Prostate gland (tissue), 2 donors: Measurements from ENCODE around the gene POMC. TPM values are rescaled to one million over a fixed set of nuclear protein-coding genes. Genes with fewer than 3 reads are reported as not detected.

ENCODE experiments used
- DNase-seq: peaks from one replicate; pipeline ENCODE4 v3.0.0-alpha.2; 2019; ENCODE audit warnings: low spot score
- H3K27ac ChIP-seq, 2 donors: fragments of 200-600 bp; sonication (generic); 2 replicates each; pipeline ENCODE4 v1.5.1; 2017 to 2019
- H3K27me3 ChIP-seq: fragments of 200-600 bp; sonication (generic); replicated peaks from 2 replicates; pipeline ENCODE4 v1.5.1; 2019; ENCODE audit not compliant: insufficient read depth
- H3K36me3 ChIP-seq, 2 donors: fragments of 200-600 bp; sonication (generic); 1 replicate in 1 of 2; 2 replicates in 1 of 2; pipeline versions ENCODE4 v1.5.1 to v1.8.1; 2017 to 2019
- H3K4me1 ChIP-seq: fragments of 200-600 bp; sonication (generic); replicated peaks from 2 replicates; pipeline ENCODE4 v1.5.1; 2019
- H3K4me3 ChIP-seq, 2 donors: fragments of 200-600 bp; sonication (generic); 2 replicates each; pipeline ENCODE4 v1.5.1; 2017 to 2019
- H3K9me3 ChIP-seq: fragments of 200-600 bp; sonication (generic); 2 replicates; pipeline ENCODE4 v1.5.1; 2017
- POLR2A ChIP-seq: fragments of 450-650 bp; IDR thresholded peaks from one replicate; pipeline ENCODE4 v1.6.1; 2016; ENCODE audit warnings: antibody characterized with exemption, mild to moderate bottlenecking
- POLR2AphosphoS5 ChIP-seq: sonication (generic); formaldehyde crosslinking; IDR thresholded peaks from one replicate; pipeline ENCODE4 v1.6.1; 2017; ENCODE audit warnings: antibody characterized with exemption
- WGBS: methylation state at CpG from one replicate; pipeline ENCODE4 v1.1.5; 2018; 5-methylcytosine and 5-hydroxymethylcytosine counted together
- intact Hi-C: fragments of 100-400 bp; cut with DNase I; formaldehyde crosslinking; loops from one replicate; pipeline ENCODE4 v1.14.2; 2022
- total RNA-seq, 2 donors: library from RNA; depleted of rRNA; stranded (reverse); fragments of >200 nt; gene quantifications; one replicate each; pipeline ENCODE4 v1.1.0, GENCODE V29; 2016
- TF ChIP-seq, protein P1 (sequence below), 4 experiments: fragments of 200-600 bp in 2 of 4; fragments of 450-650 bp in 2 of 4; sonication (generic) in 2 of 4; IDR thresholded peaks; 1 replicate in 3 of 4; 2 replicates in 1 of 4; pipeline ENCODE4 v1.5.1; 2016 to 2019; ENCODE audit warnings: antibody characterized with exemption in 4 of 4, mild to moderate bottlenecking in 2 of 4, moderate library complexity in 2 of 4

POMC gene
- total RNA-seq, 2 donors from 2014 or later: 2.6 to 31.0 TPM

DNA sequence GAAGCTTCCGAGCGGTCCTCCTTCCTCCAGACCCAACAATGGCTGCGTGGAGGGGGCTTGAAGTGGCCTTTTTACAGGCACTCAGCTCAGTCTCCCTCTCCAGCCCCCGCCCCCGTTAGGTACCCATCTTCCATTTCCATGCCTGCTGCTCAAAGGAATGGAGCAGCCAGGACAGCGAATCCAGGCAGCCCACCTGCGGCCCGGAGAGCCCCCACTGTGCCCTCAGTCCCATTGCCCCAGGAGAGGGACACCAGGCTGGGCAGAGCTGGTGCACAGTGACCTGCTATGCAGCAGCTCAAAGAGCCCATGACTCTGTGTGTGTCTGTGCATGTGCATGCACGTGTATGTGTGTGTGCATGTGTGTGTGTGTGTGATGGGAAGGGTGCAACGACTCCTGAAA, 10.6 kb upstream of the POMC start:
- intact Hi-C loops: no loop called here
- TF ChIP-seq, protein P1, sequence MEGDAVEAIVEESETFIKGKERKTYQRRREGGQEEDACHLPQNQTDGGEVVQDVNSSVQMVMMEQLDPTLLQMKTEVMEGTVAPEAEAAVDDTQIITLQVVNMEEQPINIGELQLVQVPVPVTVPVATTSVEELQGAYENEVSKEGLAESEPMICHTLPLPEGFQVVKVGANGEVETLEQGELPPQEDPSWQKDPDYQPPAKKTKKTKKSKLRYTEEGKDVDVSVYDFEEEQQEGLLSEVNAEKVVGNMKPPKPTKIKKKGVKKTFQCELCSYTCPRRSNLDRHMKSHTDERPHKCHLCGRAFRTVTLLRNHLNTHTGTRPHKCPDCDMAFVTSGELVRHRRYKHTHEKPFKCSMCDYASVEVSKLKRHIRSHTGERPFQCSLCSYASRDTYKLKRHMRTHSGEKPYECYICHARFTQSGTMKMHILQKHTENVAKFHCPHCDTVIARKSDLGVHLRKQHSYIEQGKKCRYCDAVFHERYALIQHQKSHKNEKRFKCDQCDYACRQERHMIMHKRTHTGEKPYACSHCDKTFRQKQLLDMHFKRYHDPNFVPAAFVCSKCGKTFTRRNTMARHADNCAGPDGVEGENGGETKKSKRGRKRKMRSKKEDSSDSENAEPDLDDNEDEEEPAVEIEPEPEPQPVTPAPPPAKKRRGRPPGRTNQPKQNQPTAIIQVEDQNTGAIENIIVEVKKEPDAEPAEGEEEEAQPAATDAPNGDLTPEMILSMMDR (IDR thresholded peaks at IDR 0.05): no peak
- TF ChIP-seq POLR2A (no peak), POLR2AphosphoS5 (no peak)
- no peaks in the 10 kb centered on the region for H3K4me1 ChIP-seq
- no peaks in the 10 kb centered on the region for H3K36me3 ChIP-seq
- no peaks in the 10 kb centered on the region for H3K9me3 ChIP-seq
- no peak for DNase-seq
- 90% methylated on average over 10 of the region's 10 CpGs for WGBS
- no peak overlapping the region for H3K4me3 ChIP-seq
- H3K27ac ChIP-seq: no peak overlapping the region
- no peaks in the 10 kb centered on the region for H3K27me3 ChIP-seq

GRCh38 chr2:25177211-25177611, 8.8 kb upstream of the POMC start:
- DNase-seq: no peak
- Histone ChIP-seq H3K9me3 (no peaks in the 10 kb centered on the region), H3K4me1 (no peaks in the 10 kb centered on the region), H3K4me3 (no peak overlapping the region), H3K27ac (no peak overlapping the region), H3K27me3 (no peaks in the 10 kb centered on the region), H3K36me3 (no peaks in the 10 kb centered on the region)
- 85% methylated on average over 8 of the region's 8 CpGs for WGBS
- intact Hi-C loops: no loop called here
- TF ChIP-seq POLR2AphosphoS5 (no peak), POLR2A (no peak)
- TF ChIP-seq, protein P1 (IDR thresholded peaks at IDR 0.05): no peak

DNA sequence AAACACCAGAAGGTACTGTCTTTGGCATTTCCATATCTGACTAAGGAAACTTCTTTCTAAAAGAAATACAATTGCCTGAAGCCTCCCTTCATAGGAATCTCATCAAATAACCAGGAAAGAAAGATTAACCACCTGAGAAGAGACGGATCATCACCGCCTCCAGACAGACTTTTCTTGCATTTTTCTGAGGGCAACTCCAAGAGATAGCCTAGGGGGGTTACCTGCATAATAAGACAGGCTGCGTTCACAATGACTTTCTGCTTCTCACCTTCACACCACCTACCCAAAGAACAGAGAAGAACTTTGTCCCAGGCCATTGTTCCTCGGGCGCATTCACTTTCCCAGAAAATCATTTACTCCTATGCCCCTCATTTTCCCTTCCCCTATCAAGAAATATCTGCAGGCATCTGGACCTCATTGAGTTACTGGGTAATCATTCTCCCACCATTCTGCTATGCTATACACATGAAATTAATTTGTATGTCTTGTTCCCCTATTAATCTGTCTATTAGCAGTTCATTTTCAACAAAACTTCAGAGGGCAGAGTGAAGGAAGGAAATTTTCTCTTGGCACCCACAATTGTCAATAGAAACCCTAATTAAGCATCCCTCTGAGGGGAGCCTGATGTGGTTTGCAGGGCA, 8.3 kb upstream of the POMC start:
- H3K27ac ChIP-seq: no peak overlapping the region
- no peaks in the 10 kb centered on the region for H3K9me3 ChIP-seq
- DNase-seq: no peak
- H3K27me3 ChIP-seq: no peaks in the 10 kb centered on the region
- 74% methylated on average over 5 of the region's 5 CpGs for WGBS
- no peaks in the 10 kb centered on the region for H3K4me1 ChIP-seq
- H3K4me3 ChIP-seq: no peak overlapping the region
- TF ChIP-seq POLR2A: no peak
- TF ChIP-seq, protein P1 (IDR thresholded peaks at IDR 0.05): no peak
- no peak for TF ChIP-seq POLR2AphosphoS5
- intact Hi-C loops: no loop called here
- H3K36me3 ChIP-seq: no peaks in the 10 kb centered on the region

DNA sequence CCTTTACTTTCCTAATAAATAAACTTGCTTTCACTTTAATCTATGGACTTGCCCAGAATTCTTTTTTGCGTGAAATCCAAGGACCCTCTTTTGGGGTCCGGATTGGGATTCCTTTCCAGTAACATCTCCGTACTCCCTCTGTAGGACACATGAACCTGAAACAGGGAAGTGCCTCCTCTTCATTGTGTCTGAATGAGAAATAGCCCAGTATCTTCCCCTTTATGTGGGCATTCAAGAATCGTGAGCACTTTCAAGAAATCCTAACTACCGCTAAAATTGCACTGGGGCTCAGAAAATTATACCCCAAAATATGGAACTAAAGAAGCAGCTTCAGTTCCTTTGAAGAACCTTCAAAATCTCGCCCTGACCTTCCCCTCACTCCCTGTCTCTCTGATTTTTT, 7.8 kb upstream of the POMC start:
- no peaks in the 10 kb centered on the region for H3K9me3 ChIP-seq
- TF ChIP-seq POLR2A: no peak
- TF ChIP-seq POLR2AphosphoS5: no peak
- TF ChIP-seq, protein P1 (IDR thresholded peaks at IDR 0.05): no peak
- 84% methylated on average over 6 of the region's 6 CpGs for WGBS

DNA sequence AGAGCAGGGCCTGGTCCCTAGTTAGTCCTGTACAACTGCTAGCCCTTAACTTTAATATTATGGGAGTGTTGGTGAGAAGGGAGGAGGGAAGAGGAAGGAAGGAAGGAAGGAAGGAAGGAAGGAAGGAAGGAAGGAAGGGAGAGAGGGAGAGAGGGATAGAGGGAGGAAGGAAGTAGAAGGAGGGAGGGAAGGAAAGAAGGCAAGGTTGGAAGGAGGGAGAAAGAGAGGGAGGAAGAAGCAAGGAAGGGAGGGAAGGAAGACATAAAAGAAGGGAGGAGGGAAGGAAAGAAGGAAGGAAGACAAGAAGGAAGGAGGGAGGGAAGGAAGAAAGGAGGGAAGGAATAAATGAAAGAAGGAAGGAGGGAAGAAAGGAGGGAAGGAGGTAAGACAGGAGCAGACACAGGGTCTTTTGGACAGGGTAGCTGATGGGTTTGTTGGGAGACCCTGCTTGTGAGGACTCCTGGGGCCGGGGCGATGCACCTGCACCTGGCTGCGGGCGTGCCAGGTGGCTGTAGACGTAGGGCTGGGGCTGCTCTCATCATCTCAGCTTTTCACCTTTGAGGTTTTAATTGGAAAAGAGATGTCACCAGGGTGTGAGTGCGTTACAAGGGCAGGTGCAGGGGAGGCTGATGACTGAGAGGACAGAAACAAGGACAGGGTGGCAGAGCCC, 5.9 kb upstream of the POMC start:
- DNase-seq: no peak
- Histone ChIP-seq H3K36me3 (no peaks in the 10 kb centered on the region), H3K27ac (no peak overlapping the region), H3K9me3 (no peaks in the 10 kb centered on the region), H3K27me3 (no peaks in the 10 kb centered on the region), H3K4me3 (no peak overlapping the region), H3K4me1 (no peaks in the 10 kb centered on the region)
- 95% methylated on average over 6 of the region's 6 CpGs for WGBS
- intact Hi-C loops: no loop called here
- TF ChIP-seq POLR2AphosphoS5: no peak
- TF ChIP-seq, protein P1 (IDR thresholded peaks at IDR 0.05): no peak
- TF ChIP-seq POLR2A: no peak

More for the DNA sequence above, 7.8 kb upstream of the POMC start:
- Histone ChIP-seq H3K4me1 (no peaks in the 10 kb centered on the region), H3K27ac (no peak overlapping the region), H3K4me3 (no peak overlapping the region), H3K36me3 (no peaks in the 10 kb centered on the region), H3K27me3 (no peaks in the 10 kb centered on the region)
- intact Hi-C loops: no loop called here
- DNase-seq: no peak
